ENCODE measurements around the gene ABL2.
A peak's percentile ranks its signal among the peaks of the same experiment; 100 is the strongest.
"Not testable (repeated sequence)": the region's sequence is repeated elsewhere in the genome, so short reads cannot be mapped to it uniquely, and the experiment has no call there.

The ABL2 gene

GRCh38 chr1:179169616-179170467 lies 59.6 kb downstream of the ABL2 start:
- no peak for DNase-seq (ENCODE audit: low read depth)

DNA sequence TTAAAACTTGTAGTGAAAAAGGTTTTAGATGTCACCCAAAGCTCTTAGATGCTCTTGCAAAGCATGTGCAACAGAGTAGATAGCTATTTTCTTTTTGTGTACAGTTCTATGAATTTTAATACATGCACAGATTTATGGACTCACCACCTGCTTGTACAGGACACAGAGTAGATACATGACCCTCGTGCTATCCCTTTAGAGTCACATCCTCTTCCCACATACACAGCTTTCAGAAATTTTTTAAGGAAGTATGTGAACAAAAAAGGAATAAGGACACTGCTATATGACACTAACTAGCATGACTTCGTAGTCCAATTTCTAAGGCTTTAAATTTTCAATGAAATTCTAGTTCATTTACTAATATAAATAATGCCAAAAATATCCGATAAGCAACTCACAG lies 60.9 kb downstream of the ABL2 start:
- no peak for DNase-seq (ENCODE audit: low read depth)

GRCh38 chr1:179167955-179168354 lies 61.5 kb downstream of the ABL2 start:
- no peak for DNase-seq (ENCODE audit: low read depth)

GRCh38 chr1:179167418-179167777 lies 62.1 kb downstream of the ABL2 start:
- no peak for DNase-seq (ENCODE audit: low read depth)

GRCh38 chr1:179166663-179167417 lies 62.6 kb downstream of the ABL2 start:
- no peak for DNase-seq (ENCODE audit: low read depth)

- DNase-seq (ENCODE audit: low read depth), result no peak
Measured at GRCh38 chr1:179164494-179164893, 65.0 kb downstream of the ABL2 start.

DNA sequence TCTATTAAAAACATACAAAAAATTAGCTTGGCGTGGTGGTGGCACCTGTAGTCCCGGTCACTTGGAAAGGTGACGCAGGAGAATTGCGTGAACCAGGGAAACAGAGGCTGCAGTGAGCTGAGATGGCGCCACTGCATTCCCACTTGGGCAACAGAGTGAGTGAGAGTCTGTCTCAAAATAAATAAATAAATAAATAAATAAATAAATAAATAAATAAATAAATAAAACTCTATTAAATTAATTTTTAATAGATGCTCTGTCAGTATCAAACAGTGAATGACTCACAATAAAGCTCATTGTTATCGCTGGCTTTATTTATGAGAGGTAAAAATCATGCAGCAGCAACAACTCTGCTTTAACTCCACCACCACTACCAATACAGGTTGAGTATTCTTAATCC lies 72.8 kb downstream of the ABL2 start:
- no peak for DNase-seq (ENCODE audit: low read depth)

DNA sequence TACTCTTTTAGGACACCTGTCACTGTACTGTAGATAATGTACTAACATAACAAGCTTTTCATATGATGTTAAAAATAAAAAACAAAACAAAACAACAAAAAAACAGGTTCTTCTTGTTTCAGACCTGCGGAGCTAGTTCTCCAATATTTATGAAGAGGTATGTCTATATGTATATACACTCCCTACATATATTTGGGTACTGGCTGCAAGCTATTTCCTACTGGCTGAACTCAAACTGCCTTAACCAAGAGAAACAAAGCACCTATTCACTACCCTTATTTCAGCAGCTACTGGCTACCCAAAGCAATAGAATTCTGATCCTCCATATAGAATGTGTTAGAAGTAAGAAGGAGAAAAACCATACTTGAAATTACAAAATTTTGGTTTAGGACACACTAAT lies 73.5 kb downstream of the ABL2 start:
- DNase-seq (ENCODE audit: low read depth), result no peak

DNA sequence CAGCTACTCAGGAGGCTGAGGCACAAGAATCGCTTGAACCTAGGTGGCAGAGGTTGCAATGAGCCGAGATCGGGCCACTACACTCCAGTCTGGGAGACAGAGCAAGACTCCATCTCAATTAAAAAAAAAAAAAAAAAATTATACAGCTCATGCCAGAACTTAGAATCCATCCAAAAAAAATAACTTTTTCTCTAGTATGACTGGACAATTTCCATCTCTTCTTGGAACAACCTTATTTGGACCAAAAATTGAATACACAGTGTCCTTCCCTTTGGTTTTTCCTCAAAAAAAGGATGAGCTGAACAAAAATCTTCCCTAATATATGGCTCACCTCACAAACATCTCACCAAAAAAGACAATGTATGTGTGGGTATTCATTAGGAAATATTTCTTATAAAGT lies 73.9 kb downstream of the ABL2 start:
- no peak for DNase-seq (ENCODE audit: low read depth)

DNA sequence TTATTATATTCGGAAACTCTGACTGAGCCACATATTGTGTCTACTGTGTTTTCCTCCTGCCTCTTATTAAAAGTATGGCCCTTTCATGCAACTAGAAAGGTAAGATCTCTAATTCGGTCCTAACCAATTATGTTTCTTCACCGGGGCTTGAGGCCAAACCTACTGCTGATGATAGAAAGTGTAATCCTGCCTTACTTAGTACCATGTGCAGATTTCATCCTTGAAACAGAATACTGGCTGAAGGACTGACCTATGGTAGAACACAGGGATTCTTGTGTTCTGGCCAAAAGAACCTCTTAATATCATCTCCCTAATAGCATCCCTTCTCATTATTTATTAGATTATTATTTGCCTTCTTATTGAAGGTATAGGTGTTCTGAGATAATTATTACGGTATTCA lies 75.0 kb downstream of the ABL2 start:
- no peak for DNase-seq (ENCODE audit: low read depth)

GRCh38 chr1:179153217-179153616 lies 76.3 kb downstream of the ABL2 start:
- DNase-seq (ENCODE audit: low read depth), result no peak

GRCh38 chr1:179151908-179152682 lies 77.4 kb downstream of the ABL2 start:
- no peak for DNase-seq (ENCODE audit: low read depth)

GRCh38 chr1:179146911-179147310 lies 82.6 kb downstream of the ABL2 start:
- no peak for DNase-seq (ENCODE audit: low read depth)

GRCh38 chr1:179146476-179146875 lies 83.0 kb downstream of the ABL2 start:
- DNase-seq (ENCODE audit: low read depth), result no peak

DNA sequence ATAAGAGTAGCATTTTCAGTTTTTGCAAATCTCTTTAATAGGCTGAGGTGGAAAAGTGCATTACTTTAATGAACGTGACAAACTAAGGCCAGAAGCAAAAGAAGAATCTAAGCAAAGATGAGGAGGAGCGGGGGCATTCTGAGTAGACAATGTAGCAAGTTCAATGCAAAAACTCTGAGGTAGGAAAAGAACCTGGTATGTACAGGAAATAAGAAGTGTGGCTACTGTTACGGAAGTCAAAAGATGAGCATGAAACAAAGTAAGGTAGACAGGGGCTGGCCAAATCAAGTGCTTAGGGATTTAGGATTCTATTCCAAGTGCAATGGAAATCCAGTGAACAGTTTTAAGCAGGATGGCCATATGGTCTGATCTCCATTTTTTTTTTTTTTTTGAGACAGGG lies 84.0 kb downstream of the ABL2 start:
- no peak for DNase-seq (ENCODE audit: low read depth)

DNA sequence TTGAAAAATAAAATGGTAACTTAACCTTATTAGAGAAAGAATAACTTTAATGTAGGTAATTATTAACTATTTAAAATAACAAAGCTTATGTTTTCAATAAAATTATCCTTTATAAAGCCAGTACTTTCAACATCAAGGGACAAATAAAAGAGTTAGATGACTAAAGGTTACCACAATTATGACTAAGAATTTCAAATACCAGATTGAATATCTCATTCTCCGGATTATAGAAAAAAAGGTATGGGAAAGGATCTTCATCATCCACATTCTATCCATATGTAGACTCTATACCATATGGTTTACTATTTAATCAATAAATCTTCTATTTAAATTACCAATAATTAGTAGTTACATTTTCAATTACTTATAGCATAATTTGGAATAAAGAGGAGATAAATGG lies 84.9 kb downstream of the ABL2 start:
- DNase-seq (ENCODE audit: low read depth), result no peak

GRCh38 chr1:179143322-179143721 lies 86.2 kb downstream of the ABL2 start:
- peak; percentile 85 for DNase-seq (ENCODE audit: low read depth)

GRCh38 chr1:179142889-179143299 lies 86.6 kb downstream of the ABL2 start:
- peak; percentile 98 for DNase-seq (ENCODE audit: low read depth)

DNA sequence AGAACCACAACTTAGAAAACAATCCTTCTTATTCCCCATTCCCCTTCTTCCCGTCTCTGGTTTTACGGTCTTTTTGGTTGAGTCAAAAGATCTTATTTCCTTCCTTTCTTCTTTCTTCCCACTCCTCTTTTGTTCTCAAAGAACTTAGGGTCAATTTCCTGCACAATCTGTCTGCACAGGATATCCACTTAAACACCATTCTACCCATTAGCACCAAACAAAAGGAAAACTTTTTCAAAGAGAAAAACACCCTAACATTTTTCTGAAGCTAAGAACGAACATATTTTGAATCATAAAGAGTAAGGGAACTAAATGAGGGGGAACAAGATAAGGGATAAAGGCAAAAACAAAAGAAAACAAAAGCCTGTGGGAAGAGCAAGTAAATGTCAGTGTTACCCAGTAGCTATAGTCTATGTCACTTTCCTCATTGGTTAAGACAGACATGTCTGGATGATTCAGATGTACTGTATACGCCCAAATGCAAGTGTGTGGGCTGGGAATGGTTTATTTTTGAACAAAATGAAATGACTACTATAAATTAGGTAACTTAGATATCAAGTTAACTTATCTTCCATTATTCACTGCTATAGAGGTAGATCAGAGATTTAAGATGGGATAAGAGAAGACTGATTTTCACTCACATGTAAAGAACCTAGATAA lies 87.8 kb downstream of the ABL2 start:
- DNase-seq (ENCODE audit: low read depth), result no peak

GRCh38 chr1:179138755-179139154 lies 90.7 kb downstream of the ABL2 start:
- not testable (repeated sequence) for DNase-seq (ENCODE audit: low read depth)

GRCh38 chr1:179137617-179138255 lies 91.7 kb downstream of the ABL2 start:
- DNase-seq (ENCODE audit: low read depth), result no peak

DNA sequence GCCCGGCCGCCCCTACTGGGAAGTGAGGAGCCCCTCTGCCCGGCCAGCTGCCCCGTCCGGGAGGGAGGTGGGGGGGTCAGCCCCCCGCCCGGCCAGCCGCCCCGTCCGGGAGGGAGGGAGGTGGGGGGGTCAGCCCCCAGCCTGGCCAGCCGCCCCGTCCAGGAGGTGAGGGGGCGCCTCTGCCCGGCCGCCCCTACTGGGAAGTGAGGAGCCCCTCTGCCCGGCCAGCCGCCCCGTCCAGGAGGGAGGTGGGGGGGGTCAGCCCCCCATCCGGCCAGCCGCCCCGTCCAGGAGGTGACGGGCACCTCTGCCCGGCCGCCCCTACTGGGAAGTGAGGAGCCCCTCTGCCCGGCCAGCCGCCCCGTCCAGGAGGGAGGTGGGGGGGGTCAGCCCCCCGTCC lies 93.8 kb downstream of the ABL2 start:
- not testable (repeated sequence) for DNase-seq (ENCODE audit: low read depth)

Data from non-pigmented ciliary epithelial cell (primary cell).